K562 (cell line): Measurements from ENCODE around the gene TPO. TPM values are rescaled to one million over a fixed set of nuclear protein-coding genes. Genes with fewer than 3 reads are reported as not detected.

Experiments used
- ATAC-seq: fragments of 200-7000 bp; cut with Tn5 transposase; 3 replicates; pipeline ENCODE4 v1.9.1; 2020; ENCODE audit warnings: moderate library complexity
- BruUV-seq: library from RNA; stranded (reverse); fragments of 400-500 nt; replicated peaks from 2 replicates; lab custom pipeline; 2021; lab: Mats Ljungman, UMichigan
- CTCF ChIA-PET: fragments of 300-600 bp; formaldehyde crosslinking; extraction: SDS; loops from one replicate; lab custom pipeline; 2021; ENCODE audit warnings: low intra/inter-chr PET ratio; lab: Yijun Ruan, JAX
- POLR2A ChIA-PET: fragments of 300-600, 350-650 bp; sonication (Branson Sonifier 250); formaldehyde crosslinking; extraction: SDS; loops from one replicate; lab custom pipeline; 2021; ENCODE audit warnings: antibody characterized with exemption, inconsistent platforms; lab: Yijun Ruan, JAX
- DNase-seq, 4 experiments: peaks; one replicate each; pipeline versions ENCODE4 v3.0.0 to v3.0.0-alpha.2; 2011 to 2018; ENCODE audit warnings: low spot score in 3 of 4, mixed read lengths in 3 of 4; ENCODE audit errors: extremely low read depth in 1 of 4
- FAIRE-seq: peaks from 2 replicates; lab custom pipeline; 2011; peaks lifted over from hg19 to GRCh38; lab: Jason Lieb, UNC
- H2AFZ ChIP-seq: 2 replicates; pipeline ENCODE4 v1.6.0; 2011; ENCODE audit warnings: low read depth, low read length, control low read depth, inconsistent platforms
- H3K27ac ChIP-seq: fragments of 200-600 bp; 3 replicates; pipeline ENCODE4 v1.8.0; 2011; ENCODE audit warnings: low read depth, mild to moderate bottlenecking, control low read depth, inconsistent platforms, low read length, moderate library complexity, mixed read lengths; ENCODE audit errors: extremely low read depth
- H3K27me3 ChIP-seq, 2 experiments: fragments of 300-600 bp in 1 of 2; 2 replicates in 1 of 2; 3 replicates in 1 of 2; pipeline versions ENCODE4 v1.6.0 to v1.8.0; 2011; ENCODE audit warnings: inconsistent platforms in 2 of 2, low read length in 2 of 2, mild to moderate bottlenecking in 1 of 2, mixed read lengths in 1 of 2, moderate library complexity in 1 of 2; ENCODE audit not compliant: control insufficient read depth in 2 of 2, insufficient read depth in 2 of 2
- H3K36me3 ChIP-seq: fragments of 300-600 bp; 3 replicates; pipeline ENCODE4 v1.8.0; 2011; ENCODE audit warnings: mild to moderate bottlenecking, low read length, inconsistent platforms; ENCODE audit not compliant: control insufficient read depth, insufficient read depth
- H3K4me1 ChIP-seq, 2 experiments: fragments of 200-600 bp in 1 of 2; replicated peaks in 1 of 2; 2 replicates in 1 of 2; 3 replicates in 1 of 2; pipeline versions ENCODE4 v1.5.1 to v1.8.0; 2011; ENCODE audit warnings: inconsistent platforms in 2 of 2, low read length in 2 of 2, mild to moderate bottlenecking in 1 of 2, mixed read lengths in 1 of 2, moderate library complexity in 1 of 2; ENCODE audit not compliant: control insufficient read depth in 2 of 2, insufficient read depth in 2 of 2
- H3K4me2 ChIP-seq: 2 replicates; pipeline ENCODE4 v1.6.1; 2011; ENCODE audit warnings: low read length, control low read depth, inconsistent platforms, mixed read lengths; ENCODE audit not compliant: insufficient read depth
- H3K4me3 ChIP-seq: fragments of 200-600 bp; sonication (generic), shearing (Covaris generic); 2 replicates; pipeline ENCODE4 v1.5.1; 2016; ENCODE audit warnings: control low read depth, inconsistent platforms
- H3K79me2 ChIP-seq: fragments of 200-600 bp; 3 replicates; pipeline ENCODE4 v1.8.0; 2011; ENCODE audit warnings: low read length, inconsistent platforms; ENCODE audit not compliant: control insufficient read depth, insufficient read depth
- H3K9ac ChIP-seq, 2 experiments: 2 replicates each; pipeline versions ENCODE4 v1.6.0 to v1.6.1; 2011; ENCODE audit warnings: low read depth in 2 of 2, low read length in 2 of 2, control low read depth in 1 of 2, inconsistent platforms in 1 of 2, mild to moderate bottlenecking in 1 of 2, mixed read lengths in 1 of 2; ENCODE audit not compliant: insufficient read depth in 1 of 2
- H3K9me1 ChIP-seq: one replicate; pipeline ENCODE4 v1.6.0; 2011; ENCODE audit warnings: inconsistent platforms, mild to moderate bottlenecking, low read length, moderate library complexity; ENCODE audit not compliant: control insufficient read depth, insufficient read depth
- H3K9me3 ChIP-seq: replicated peaks from 2 replicates; pipeline ENCODE4 v1.5.1; 2011; ENCODE audit warnings: low read depth, low read length, inconsistent platforms; ENCODE audit not compliant: control insufficient read depth, insufficient read depth
- H4K20me1 ChIP-seq: replicated peaks from 2 replicates; pipeline ENCODE4 v1.6.1; 2011; ENCODE audit warnings: low read length, inconsistent platforms, mixed read lengths; ENCODE audit not compliant: control insufficient read depth, insufficient read depth
- CBFB ChIP-seq: sonication (generic); formaldehyde crosslinking; IDR thresholded peaks from 2 replicates; pipeline ENCODE4 v1.4.0; 2020; ENCODE audit warnings: mild to moderate bottlenecking, missing genetic modification reagents
- LEF1 ChIP-seq: fragments of 450-650 bp; IDR thresholded peaks from 2 replicates; pipeline ENCODE4 v1.6.1; 2016; ENCODE audit warnings: mild to moderate bottlenecking
- MCM3 ChIP-seq: fragments of 450-650 bp; IDR thresholded peaks from 2 replicates; pipeline ENCODE4 v1.6.1; 2016
- RNF219 ChIP-seq: fragments of 250-450 bp; sonication (Bioruptor Pico); IDR thresholded peaks from 2 replicates; pipeline ENCODE4 v1.5.0; 2022; ENCODE audit warnings: mild to moderate bottlenecking
- SP1 ChIP-seq: sonication (generic); formaldehyde crosslinking; IDR thresholded peaks from 2 replicates; pipeline ENCODE4 v1.8.1; 2022; ENCODE audit warnings: mild to moderate bottlenecking, missing genetic modification reagents
- ZBTB40 ChIP-seq, 2 experiments: fragments of 450-650 bp in 1 of 2; sonication (generic) in 1 of 2; formaldehyde crosslinking in 1 of 2; IDR thresholded peaks; 2 replicates each; pipeline versions ENCODE4 v1.7.1 to v1.9.0; 2016 to 2022; ENCODE audit warnings: inconsistent platforms in 1 of 2, mild to moderate bottlenecking in 1 of 2, missing genetic modification reagents in 1 of 2
- ZNF140 ChIP-seq: fragments of 250-450 bp; sonication (Bioruptor Pico); IDR thresholded peaks from 2 replicates; pipeline ENCODE4 v1.8.0; 2021; ENCODE audit warnings: moderate library complexity, mild to moderate bottlenecking, inconsistent platforms
- ZNF655 ChIP-seq: fragments of 250-450 bp; sonication (Bioruptor Pico); IDR thresholded peaks from 2 replicates; pipeline ENCODE4 v1.5.0; 2021
- WGBS: fragments of 100-300 bp; shearing (Covaris generic); methylation state at CpG from one replicate; pipeline ENCODE4 v1.1.6; 2016; ENCODE audit warnings: low coverage, mixed read lengths; ENCODE audit not compliant: insufficient coverage; ENCODE audit errors: missing lambda C conversion rate; 5-methylcytosine and 5-hydroxymethylcytosine counted together
- in situ Hi-C: fragments of 300-500 bp; cut with MboI; formaldehyde crosslinking; loops from 4 replicates; pipeline ENCODE4 v1.15.0; 2018; ENCODE audit warnings: inconsistent platforms, mixed read lengths
- intact Hi-C: fragments of 100-400 bp; cut with micrococcal nuclease; formaldehyde crosslinking; loops from 2 replicates; pipeline ENCODE4 v1.14.2; 2022
- polyA plus RNA-seq, 8 experiments: library from polyadenylated mRNA; depleted of rRNA in 4 of 8; stranded (reverse) in 5 of 8; unstranded in 3 of 8; fragments of >200 nt; fragmentation: Nextera tagmentation in 2 of 8; fragmentation: Illumina TruSeq in 1 of 8; extraction: Ambion mirVana in 2 of 8; extraction: Trizol in 1 of 8; gene quantifications; 2 replicates each; pipeline versions ENCODE4 v1.2.1 to v1.2.3, GENCODE V29; 2011 to 2014; ENCODE audit warnings: inconsistent platforms in 1 of 8, missing spikeins in 1 of 8
- total RNA-seq, 7 experiments: library from RNA; depleted of rRNA in 6 of 7; stranded (reverse); fragments of >200 nt in 6 of 7; fragmentation: Illumina TruSeq in 2 of 7; extraction: Trizol in 2 of 7; gene quantifications; 2 replicates each; pipeline versions ENCODE4 v1.2.1 to v1.2.3, GENCODE V29; 2011 to 2021; ENCODE audit warnings: low replicate concordance in 1 of 7

TPO gene
- total and polyA plus RNA-seq, 9 of the 15 experiments (the other 6 are each of a cell fraction or from before 2014, with no cell fraction given): not detected

- no peaks in the 10 kb centered on the region for H3K79me2 ChIP-seq
- 1% methylated on average over 30 of the region's 36 CpGs for WGBS
- no peak overlapping the region for H3K4me3 ChIP-seq
- H3K27ac ChIP-seq: no peak overlapping the region
- H3K27me3 ChIP-seq: peaks cover 3 to 45% of the 10 kb centered on the region in 2 experiments; a peak in 4 of 5 replicates
- H4K20me1 ChIP-seq: no peaks in the 10 kb centered on the region; the same call in 1 of the 2 replicates
- no peaks in the 10 kb centered on the region for H3K9me3 ChIP-seq
- ChIA-PET POLR2A (no interaction called here), CTCF (no interaction called here)
- H3K9ac ChIP-seq: no peak overlapping the region
- no peaks in the 10 kb centered on the region; a peak in 1 of 5 replicates for H3K4me1 ChIP-seq
- no peak for ATAC-seq
- BruUV-seq: no TSS peak
- DNase-seq: no peak
- H2AFZ ChIP-seq: no peak overlapping the region
- no peak for FAIRE-seq
- H3K9me1 ChIP-seq: no peaks in the 10 kb centered on the region
- H3K36me3 ChIP-seq: no peaks in the 10 kb centered on the region
- H3K4me2 ChIP-seq: no peak overlapping the region
- in situ Hi-C loops (no loop called here), intact Hi-C loops (no loop called here)
- TF ChIP-seq SP1 (no peak), CBFB (CRISPR knock-in tag) (no peak), ZBTB40 (IDR thresholded peaks at IDR 0.05) (no peak), ZBTB40 (CRISPR knock-in tag; IDR thresholded peaks at IDR 0.05) (no peak), MCM3 (no peak), ZNF140 (CRISPR knock-in tag) (no peak), ZNF655 (CRISPR knock-in tag) (no peak), RNF219 (CRISPR knock-in tag) (no peak), LEF1 (no peak)
These were observed 90.4 kb downstream of the TPO start for GRCh38 chr2:1503471-1504310.
